NCI-H526 (cell line): Measurements from ENCODE around the gene GALNT7.
A peak's percentile ranks its signal among the peaks of the same experiment; 100 is the strongest.
"Not testable (repeated sequence)": the region's sequence is repeated elsewhere in the genome, so short reads cannot be mapped to it uniquely, and the experiment has no call there.

Source experiments
- DNase-seq, 2 experiments: peaks; one replicate each; lab custom pipeline; 2025; lab: John Stamatoyannopoulos, UW

GALNT7 gene, protein sequence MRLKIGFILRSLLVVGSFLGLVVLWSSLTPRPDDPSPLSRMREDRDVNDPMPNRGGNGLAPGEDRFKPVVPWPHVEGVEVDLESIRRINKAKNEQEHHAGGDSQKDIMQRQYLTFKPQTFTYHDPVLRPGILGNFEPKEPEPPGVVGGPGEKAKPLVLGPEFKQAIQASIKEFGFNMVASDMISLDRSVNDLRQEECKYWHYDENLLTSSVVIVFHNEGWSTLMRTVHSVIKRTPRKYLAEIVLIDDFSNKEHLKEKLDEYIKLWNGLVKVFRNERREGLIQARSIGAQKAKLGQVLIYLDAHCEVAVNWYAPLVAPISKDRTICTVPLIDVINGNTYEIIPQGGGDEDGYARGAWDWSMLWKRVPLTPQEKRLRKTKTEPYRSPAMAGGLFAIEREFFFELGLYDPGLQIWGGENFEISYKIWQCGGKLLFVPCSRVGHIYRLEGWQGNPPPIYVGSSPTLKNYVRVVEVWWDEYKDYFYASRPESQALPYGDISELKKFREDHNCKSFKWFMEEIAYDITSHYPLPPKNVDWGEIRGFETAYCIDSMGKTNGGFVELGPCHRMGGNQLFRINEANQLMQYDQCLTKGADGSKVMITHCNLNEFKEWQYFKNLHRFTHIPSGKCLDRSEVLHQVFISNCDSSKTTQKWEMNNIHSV

DNA sequence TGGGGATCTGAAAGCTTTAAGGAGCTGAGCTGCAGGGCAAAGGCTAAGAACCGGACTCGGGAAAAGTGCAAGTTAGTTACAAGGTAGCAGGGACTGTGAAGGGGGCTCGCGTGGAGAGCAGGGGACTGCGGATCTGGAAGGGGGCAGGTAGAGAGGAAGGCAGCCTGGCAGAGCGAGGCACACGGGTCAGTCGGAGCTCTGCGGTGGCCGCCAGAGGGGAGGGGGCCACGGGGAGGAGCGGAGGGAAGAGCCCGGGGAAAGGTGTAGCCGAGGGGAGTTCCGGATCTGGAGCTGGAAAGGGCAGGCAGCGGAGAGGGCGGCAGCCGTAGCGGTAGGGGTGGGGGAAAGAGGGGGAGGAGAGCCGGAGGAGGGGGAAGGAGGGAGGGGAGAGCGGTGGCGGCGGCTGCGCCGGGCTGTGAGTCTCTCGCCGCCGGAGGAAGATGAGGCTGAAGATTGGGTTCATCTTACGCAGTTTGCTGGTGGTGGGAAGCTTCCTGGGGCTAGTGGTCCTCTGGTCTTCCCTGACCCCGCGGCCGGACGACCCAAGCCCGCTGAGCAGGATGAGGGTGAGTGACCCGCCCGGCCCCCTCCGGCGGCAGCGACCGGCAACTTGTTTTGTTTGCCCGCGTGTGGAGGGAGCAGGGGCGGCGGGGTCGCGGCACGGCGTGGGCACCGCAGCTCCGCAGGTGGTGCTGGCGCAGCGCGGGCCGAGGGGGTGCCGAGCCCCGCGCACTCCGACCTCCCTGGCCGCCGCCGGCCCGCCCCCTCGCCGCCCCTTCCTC is at the start of gene GALNT7:
GALNT7 (plus strand) TSS at position 416 of the 782 bp plus-strand sequence; CDS start at position 441, 25 bp downstream.
- DNase-seq = peak; percentile 33 to 84

DNA sequence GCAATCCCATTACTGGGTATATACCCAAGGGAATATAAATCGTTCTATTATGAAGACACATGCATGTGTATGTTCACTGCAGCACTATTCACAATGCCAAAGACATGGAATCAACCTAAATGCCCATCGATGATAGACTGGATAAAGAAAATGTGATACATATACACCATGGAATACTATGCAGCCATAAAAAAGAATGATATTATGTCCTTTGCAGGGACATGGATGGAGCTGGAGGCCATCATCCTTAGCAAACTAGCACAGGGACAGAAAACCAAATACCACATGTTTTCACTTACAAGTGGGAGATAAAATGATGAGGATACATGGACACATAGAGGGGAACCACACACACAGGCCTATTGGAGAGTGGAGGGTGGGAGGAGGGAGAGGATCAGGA is 49.8 kb upstream of the GALNT7 start:
- DNase-seq = not testable (repeated sequence)

DNA sequence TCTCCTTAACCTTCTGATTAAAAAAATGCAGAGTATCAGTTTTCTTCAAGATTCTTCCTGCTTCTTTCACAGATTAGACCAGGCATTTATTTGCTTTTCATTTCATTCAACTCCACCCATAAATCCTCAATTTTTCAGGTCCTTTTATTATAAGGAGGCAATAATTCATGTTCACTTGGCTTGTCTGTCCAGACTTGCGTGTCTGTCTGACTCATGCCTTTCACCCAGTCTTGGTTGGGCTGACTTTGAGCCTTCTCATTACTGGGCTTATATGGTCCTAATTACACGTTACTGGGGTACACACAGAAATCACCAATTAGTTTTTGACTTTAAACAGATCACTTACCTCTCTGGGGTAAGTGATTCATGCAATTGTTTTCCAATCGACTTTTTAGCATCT is 48.8 kb upstream of the GALNT7 start:
- DNase-seq = no peak

DNA sequence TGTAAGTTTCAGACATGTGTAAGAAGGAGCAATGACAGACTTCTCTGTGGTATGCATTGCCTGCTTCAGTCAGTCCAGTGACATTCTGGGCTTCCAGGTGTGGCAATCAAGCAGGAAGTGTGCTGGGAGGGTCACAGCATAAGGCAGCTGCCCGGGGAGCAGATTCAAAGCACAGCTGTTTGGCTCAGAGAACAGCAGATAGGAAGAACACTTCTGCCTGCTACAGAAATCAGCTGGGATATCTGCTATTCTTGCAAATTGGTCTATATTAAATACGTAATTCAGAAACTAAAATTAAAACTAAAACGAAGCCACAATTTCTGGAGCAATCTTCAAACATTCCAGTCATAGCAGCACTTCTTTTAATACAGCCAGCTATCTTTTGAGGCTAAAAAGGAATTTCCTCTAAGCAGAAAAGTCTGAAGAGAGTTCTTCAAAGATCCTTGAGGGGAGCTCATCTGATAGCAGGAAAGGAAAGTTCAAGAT is 47.5 kb upstream of the GALNT7 start:
- peak in 1 of 2 experiments; percentile 6 for DNase-seq

DNA sequence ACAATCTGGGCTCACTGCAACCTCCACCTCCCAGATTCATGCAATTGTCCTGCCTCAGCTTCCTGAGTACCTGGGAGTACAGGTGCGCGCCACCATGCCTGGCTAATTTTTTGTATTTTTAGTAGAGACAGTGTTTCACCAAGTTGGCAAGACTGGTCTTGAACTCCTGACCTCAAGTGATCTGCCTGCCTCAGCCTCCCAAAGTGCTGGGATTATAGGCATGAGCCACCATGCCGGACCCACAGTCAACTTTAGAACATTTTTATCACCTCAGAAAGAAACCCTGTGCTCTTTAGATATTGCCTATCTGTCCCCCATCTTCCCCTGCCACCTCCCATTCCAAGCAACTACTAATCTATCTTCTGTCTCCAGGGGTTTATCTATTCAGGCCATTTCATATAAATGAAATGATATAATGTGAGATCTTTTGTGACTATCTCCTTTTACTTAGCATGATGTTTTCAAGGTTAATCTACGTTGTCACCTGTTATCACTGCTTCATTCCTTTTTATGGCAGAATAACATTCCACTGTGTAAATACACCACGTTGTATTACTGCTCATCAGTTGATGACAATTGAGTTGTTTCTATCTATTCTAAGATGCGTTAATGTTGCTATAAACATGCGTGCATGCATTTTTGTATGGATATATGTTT is 44.3 kb upstream of the GALNT7 start:
- no peak for DNase-seq

DNA sequence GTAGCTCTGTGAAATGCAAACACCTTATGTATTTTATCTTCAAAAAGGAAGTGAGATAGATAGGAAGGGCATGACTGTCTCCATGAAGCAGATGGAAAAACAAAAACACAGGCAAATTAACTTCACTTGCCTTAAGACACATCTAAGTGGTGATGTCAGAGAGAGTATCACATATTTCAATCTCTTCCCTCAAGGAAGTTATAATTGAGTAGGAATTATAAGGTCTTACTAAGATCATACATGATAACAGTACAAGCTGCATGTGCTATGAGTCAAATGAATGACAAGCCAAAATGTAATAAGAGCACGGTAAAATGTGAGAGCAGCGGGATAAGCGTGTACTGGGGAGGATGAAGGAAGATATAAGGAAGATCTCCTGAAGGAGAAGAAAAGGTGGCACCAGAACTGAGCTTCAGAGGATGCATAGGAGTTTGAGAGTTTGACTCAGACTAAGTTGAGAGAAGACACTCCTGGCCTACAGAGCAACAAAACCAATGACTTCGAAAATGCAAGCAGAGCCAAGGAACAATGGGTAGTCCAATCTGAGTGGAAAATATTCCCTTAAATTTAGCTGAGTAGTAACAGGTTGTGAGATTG is 43.3 kb upstream of the GALNT7 start:
- DNase-seq = no peak

DNA sequence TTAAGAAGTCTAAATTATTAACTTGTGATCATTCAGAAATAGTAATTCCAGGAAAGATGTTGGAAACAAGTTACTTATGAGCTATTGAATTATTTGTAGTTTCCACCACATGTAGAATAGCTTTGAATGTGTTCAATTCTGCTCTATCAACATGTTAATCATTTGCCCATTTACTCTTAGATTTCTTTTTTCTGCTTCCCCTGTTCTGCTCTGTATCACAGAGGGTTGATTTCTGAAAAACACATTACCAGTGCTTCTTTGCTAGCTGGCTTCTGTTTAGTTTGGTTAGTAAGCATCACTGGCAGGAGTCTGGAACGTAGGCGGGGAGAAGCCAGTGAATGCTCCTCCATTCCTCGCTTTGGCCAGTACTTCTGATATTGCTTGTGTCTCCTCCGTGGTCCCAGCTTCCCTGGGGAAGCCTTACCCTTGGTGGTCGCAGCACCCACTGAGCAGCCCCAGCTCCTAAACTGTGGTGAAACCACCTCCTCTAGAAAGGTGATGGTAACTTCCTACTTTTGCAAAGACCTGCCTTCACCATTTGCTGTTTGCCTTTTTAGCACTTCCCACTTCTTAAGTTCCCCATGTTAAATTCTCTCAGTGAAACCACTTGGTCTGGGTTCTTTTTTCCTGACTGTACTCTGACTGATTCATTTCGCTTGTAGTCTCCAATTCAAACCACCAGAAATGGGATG is 40.3 kb upstream of the GALNT7 start:
- no peak for DNase-seq

DNA sequence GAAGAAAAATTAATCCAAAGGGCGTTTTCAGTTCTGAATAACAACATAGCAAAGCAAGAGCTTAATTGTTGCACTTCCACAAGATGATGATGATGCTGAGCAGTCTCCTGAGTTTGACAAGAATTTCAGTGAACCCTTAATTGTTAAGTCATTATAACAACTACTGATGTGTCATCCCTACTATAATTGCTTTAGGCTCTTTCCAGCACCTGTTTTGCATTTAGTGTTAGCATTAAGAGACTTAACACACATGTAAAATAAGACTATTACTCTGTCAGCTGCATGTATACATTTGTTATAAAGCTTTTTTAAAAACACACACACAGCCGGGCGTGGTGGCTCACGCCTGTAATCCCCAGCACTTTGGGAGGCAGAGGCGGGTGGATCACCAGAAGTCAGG is 37.9 kb upstream of the GALNT7 start:
- no peak for DNase-seq

DNA sequence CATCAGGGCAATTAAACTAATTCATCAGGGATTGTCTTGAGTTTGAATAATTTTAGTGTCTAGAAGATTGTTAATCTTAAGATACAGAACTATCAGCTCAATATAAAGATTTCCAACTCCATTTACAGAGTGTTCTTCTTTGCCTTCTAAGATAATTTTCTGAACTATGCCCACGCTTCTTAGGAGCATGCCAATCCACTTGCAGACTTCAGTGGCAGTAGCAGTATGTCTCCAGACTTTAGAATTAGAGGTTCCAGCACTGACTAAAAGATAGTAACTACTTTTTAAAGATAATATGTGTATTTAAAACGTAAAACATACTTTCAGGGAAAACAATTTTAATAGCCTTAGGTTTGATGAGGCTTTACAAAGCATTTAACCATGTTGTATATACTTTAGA is 34.2 kb upstream of the GALNT7 start:
- DNase-seq = no peak

DNA sequence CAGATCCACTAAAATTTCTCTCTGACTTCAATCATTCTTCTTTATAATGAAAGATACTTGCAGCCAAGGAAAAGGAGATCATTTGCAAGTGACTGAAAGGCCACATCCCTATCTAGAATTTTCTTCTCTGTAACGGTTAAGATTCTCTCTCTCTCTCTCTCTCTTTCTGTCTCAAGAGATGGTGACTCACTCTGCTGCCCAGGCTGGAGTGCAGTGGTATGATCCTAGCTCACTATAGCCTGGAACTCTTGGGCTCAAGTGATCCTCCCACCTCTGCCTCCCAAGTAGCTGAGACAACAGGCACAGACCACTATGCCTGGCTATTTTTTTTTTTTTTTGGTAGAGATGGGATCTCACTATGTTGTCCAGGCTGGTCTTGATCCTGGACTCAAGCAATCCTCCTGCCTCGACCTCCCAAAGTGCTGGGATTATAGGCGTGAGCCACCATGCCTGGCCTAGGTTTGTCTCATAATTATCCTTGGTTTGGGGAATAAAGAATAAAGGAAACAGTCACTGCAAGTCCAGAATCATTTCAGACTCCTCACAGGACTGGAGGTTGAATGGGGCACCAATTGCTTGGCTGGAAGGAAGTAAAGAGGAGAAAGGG is 33.3 kb upstream of the GALNT7 start:
- no peak for DNase-seq

DNA sequence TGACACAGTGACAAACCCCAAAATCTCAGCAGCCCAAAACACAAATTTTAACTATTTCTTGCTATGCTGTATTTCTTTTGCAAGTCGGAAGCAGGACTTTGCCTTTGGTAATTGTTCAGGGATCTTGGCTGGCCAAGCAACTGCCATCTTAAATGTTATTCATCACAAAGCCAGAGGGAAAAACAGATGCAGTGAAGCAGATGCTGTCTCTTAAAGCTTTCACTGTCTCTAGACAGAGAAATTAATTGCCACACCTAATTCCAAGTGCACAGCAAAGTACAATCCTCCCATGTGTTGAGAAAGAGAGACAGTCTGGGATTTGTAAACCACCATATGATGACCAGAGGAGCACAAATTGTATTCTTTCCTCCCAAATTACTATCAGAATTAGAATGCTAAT is 30.0 kb upstream of the GALNT7 start:
- no peak for DNase-seq

DNA sequence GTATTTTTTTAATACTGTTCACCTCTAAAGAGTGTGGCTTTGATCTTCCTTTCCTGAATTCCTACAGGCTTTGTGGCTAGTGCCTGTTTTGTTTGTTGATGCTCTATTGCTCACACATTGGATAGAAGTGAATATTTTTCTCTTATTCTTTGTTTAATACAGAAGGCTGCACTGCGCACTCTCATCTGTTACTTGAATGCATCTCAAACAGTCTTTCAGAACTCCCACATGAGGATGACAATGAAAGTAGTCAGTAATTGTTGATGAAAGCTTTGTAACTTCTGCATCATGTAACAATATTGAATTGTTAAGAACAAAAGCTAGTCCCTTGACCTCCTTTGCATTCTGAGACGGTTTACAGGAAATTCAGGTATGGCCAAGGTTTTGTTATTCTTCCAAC is 29.1 kb upstream of the GALNT7 start:
- no peak for DNase-seq

DNA sequence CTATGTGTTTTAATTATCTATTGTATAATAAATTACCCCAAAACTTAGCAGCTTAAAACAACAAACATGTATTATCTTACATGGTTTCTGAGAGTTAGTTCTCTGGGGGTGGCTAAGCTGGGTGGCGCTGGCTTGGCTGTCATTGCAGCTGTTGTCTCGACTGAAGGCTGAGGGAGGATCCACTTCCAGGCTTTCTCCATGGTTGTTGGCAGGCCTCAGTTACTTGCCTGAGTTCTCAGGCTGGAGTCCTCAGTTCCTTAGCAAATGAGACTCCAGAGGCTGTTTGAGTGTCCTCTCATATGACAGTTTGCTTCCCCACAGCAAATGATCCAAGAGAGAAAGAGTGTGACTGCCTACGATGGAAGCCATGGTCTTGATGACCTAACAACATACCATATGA is 23.5 kb upstream of the GALNT7 start:
- DNase-seq = no peak

DNA sequence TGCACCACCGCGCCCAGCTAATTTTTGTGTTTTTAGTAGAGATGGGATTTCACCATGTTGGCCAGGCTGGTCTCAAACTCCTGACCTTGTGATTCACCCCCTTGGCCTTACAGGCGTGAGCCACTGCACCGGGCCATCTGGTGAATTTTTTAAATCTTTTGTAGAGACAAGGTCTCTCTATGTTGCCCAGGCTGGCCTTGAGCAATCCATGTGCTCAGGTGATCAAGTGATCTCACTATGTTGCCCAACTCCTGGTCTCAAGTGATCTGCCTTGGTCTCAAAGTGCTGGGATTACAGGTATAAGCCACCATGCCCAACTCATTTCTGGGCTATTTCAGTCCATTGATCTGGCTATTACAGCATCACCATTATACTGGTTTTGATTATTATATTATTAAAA is 22.2 kb upstream of the GALNT7 start:
- DNase-seq = no peak

DNA sequence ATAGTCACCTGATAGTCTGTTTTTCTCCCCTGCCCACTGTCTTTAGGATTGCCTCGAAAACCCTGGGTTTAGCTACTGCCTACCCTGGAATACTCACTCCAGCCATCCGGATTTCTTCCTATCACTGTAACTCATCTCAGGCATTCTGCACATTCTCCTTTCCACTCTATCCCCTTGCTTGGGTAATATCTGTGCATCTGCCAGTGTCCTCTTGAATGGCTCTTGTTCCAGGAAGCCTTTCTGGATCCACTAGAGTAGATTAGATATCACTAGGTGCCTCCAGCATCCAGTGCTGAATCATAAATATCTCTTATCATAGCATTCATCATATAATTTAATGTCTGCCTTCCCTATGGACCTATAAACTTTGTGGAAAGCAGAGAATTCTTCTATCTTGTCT is 17.1 kb upstream of the GALNT7 start:
- no peak for DNase-seq

DNA sequence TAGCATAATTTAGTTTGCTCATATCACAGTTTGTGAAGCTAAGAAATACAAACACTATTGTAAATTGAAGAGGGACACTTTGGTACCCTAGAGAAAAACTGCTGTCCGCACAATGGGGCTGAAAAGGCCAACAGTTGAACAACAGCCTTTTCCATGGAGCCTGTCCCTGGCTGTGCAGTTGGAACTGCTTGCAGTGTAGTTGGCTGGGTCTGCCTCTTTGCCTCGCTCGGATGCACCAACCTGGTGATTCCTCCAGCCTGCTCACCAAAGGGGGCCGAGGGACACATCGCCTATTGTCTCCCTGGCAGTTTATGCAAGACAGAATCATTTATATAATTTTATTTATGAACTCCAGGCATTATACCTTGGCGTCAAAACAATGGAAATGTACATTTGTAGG is 16.5 kb upstream of the GALNT7 start:
- no peak for DNase-seq

DNA sequence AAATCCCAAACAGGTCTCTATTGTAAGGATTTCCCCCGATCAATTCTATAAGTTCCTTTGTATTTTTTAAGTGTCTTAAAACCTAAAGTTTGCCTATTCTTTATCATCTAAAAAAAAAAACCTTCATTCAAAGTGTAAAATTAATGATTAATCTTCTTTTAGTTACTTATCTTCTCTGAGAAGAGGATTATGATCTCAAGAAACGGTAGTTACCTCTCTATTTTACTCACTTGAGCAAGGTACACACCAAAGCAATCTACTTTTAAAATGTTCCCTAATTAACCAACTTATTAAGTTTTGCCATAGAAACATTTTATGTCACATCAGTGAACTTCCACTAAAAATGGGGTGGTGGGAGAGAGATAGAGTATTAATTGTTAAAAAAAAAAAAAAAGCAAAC is 15.2 kb upstream of the GALNT7 start:
- DNase-seq = no peak

DNA sequence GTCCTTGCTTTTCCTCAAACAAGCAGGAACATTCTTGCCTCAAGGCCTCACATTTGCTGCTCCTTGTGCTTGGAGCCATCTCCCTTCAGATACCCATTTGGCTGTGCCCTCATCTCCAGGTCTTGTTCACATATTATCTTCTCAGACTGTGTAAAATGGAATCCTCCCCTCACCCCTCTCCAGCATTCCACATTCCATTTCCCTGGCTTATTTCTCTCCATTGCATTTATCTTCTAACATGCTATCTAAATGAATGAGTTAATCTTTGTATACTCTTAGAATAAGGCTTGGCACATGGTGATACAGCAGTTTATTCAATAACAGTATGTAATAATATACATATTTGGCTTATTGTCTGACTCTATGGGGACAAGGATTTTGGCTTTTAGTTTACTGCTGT is 8.8 kb upstream of the GALNT7 start:
- DNase-seq = no peak

DNA sequence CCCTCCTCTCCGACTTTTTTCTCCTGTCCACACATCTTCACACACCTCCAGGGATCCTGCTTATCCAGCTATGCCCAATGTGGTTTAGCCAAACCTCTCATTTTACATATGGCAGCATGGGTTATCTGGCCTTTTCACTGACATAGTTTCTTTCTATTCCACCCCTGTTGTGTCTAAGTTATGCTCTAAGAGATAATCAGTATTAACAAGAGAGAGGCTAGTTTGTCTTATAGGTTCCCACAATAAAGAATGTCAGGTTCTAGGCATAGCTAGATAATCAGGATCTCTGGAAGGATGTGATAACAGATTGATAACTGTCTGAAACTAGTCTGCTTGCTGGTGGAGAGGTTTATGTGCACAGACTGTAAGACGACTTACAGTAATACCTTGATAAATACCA is 7.7 kb upstream of the GALNT7 start:
- DNase-seq = no peak

DNA sequence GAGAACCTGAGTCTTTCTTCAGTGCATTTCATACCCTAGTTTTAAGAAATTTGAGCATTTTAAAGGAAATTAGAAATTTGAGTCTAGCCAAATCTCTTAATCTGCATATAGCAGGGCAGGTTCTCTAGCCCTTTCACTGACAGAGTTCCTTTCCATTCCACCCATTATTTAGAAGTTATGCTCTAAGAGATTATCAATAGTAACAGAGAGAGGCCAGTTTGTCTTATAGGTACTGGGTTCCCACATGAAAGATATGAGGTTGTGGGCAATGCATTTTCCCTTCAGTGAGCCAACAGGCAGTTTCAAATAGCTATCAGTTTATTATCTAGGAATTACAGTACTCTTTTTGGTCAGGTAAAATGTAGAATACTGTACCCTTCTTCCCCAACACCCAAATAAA is 7.3 kb upstream of the GALNT7 start:
- no peak for DNase-seq

DNA sequence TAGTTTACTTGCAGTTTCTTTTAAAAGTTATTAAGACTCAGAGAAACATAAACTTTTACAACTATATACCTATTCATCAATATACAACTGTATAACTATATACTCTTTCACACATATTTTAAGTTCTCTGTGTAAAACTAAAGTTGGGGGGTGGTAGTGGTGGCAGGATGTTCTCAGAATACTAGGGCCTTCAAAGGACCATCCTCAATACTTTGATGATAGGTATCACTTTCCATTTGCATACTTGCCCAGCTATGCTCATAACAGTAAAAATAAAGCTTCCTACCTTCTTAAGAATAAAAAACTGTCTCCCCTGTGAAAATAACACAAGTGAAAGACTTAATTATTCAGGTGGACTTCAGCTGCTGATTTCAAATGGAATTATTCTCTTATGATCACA is 2.9 kb upstream of the GALNT7 start:
- no peak for DNase-seq
